Measurements from ENCODE around the gene PGLYRP4. TPM values are rescaled to one million over a fixed set of nuclear protein-coding genes. Genes with fewer than 3 reads are reported as not detected.
"Not testable (repeated sequence)": the region's sequence is repeated elsewhere in the genome, so short reads cannot be mapped to it uniquely, and the experiment has no call there.

PGLYRP4 gene
- total RNA-seq, 2 experiments from 2014 or later = not detected

- peaks cover 16% of the 10 kb centered on the region for H3K4me1 Mint-ChIP-seq
- H3K9me3 Mint-ChIP-seq (ENCODE audit: low read depth) = peaks cover 3% of the 10 kb centered on the region
- CTCF ChIA-PET = interaction anchor here (1.2 to 1.8 kb wide), 2 partner anchors 16 to 158 kb away, joined by 5 to 6 read pairs; no protein-coding TSS in a partner anchor
- no peaks in the 10 kb centered on the region for H3K36me3 Mint-ChIP-seq
- no peak overlapping the region for H3K27ac Mint-ChIP-seq
- H3K4me3 Mint-ChIP-seq = no peak overlapping the region
- peaks cover 29% of the 10 kb centered on the region for H3K27me3 Mint-ChIP-seq
- DNase-seq (no peak), ATAC-seq (no peak)
Observed at GRCh38 chr1:153336650-153337049, 12.0 kb downstream of the PGLYRP4 start.

GRCh38 chr1:153333902-153334301 lies 14.7 kb downstream of the PGLYRP4 start:
- Mint-ChIP-seq H3K4me3 (no peak overlapping the region), H3K4me1 (no peaks in the 10 kb centered on the region), H3K27me3 (peaks cover 38% of the 10 kb centered on the region), H3K9me3 (ENCODE audit: low read depth) (peaks cover 9% of the 10 kb centered on the region), H3K27ac (no peak overlapping the region), H3K36me3 (no peaks in the 10 kb centered on the region)
- CTCF ChIA-PET = no interaction called here
- no peak for ATAC-seq
- DNase-seq = no peak

GRCh38 chr1:153324912-153325311 lies 23.7 kb downstream of the PGLYRP4 start:
- no peaks in the 10 kb centered on the region for H3K36me3 Mint-ChIP-seq
- ATAC-seq (no peak), DNase-seq (no peak)
- no peak overlapping the region for H3K27ac Mint-ChIP-seq
- peaks cover 18% of the 10 kb centered on the region for H3K27me3 Mint-ChIP-seq
- CTCF ChIA-PET = no interaction called here
- H3K4me1 Mint-ChIP-seq = no peaks in the 10 kb centered on the region
- H3K9me3 Mint-ChIP-seq (ENCODE audit: low read depth) = peaks cover 6% of the 10 kb centered on the region
- H3K4me3 Mint-ChIP-seq = no peak overlapping the region

GRCh38 chr1:153322568-153322967 lies 26.1 kb downstream of the PGLYRP4 start:
- H3K27ac Mint-ChIP-seq = no peak overlapping the region
- no peaks in the 10 kb centered on the region for H3K36me3 Mint-ChIP-seq
- CTCF ChIA-PET = no interaction called here
- DNase-seq = no peak
- H3K4me1 Mint-ChIP-seq = no peaks in the 10 kb centered on the region
- H3K27me3 Mint-ChIP-seq = peaks cover 26% of the 10 kb centered on the region
- H3K9me3 Mint-ChIP-seq (ENCODE audit: low read depth) = peaks cover 2% of the 10 kb centered on the region
- no peak overlapping the region for H3K4me3 Mint-ChIP-seq
- ATAC-seq = no peak

- H3K4me3 Mint-ChIP-seq; ATAC-seq; H3K4me1 Mint-ChIP-seq; H3K27ac Mint-ChIP-seq; CTCF ChIA-PET; H3K36me3 Mint-ChIP-seq; DNase-seq; H3K9me3 Mint-ChIP-seq (ENCODE audit: low read depth): not testable (repeated sequence)
- H3K27me3 Mint-ChIP-seq = peaks cover 36% of the 10 kb centered on the region
Observed at GRCh38 chr1:153318145-153318544, 30.5 kb downstream of the PGLYRP4 start.

GRCh38 chr1:153316013-153316412 lies 32.6 kb downstream of the PGLYRP4 start:
- ATAC-seq; H3K36me3 Mint-ChIP-seq; H3K27ac Mint-ChIP-seq; H3K9me3 Mint-ChIP-seq (ENCODE audit: low read depth); DNase-seq; H3K4me3 Mint-ChIP-seq; CTCF ChIA-PET; H3K4me1 Mint-ChIP-seq: not testable (repeated sequence)
- peaks cover 37% of the 10 kb centered on the region for H3K27me3 Mint-ChIP-seq

GRCh38 chr1:153314388-153314787 lies 34.3 kb downstream of the PGLYRP4 start:
- H3K4me3 Mint-ChIP-seq; H3K4me1 Mint-ChIP-seq; ATAC-seq; H3K36me3 Mint-ChIP-seq; H3K27ac Mint-ChIP-seq; H3K9me3 Mint-ChIP-seq (ENCODE audit: low read depth); CTCF ChIA-PET; DNase-seq: not testable (repeated sequence)
- H3K27me3 Mint-ChIP-seq = peaks cover 37% of the 10 kb centered on the region

- Mint-ChIP-seq H3K9me3 (ENCODE audit: low read depth) (no peaks in the 10 kb centered on the region), H3K27ac (no peak overlapping the region), H3K4me1 (no peaks in the 10 kb centered on the region), H3K27me3 (peaks cover 28% of the 10 kb centered on the region), H3K4me3 (no peak overlapping the region), H3K36me3 (no peaks in the 10 kb centered on the region)
- CTCF ChIA-PET = no interaction called here
- no peak for DNase-seq
- ATAC-seq = no peak
Observed at GRCh38 chr1:153313288-153313687, 35.4 kb downstream of the PGLYRP4 start.

- Mint-ChIP-seq H3K4me1 (no peaks in the 10 kb centered on the region), H3K9me3 (ENCODE audit: low read depth) (no peaks in the 10 kb centered on the region), H3K4me3 (no peak within 1 kb of the TSS), H3K27ac (no peak within 1 kb of the TSS), H3K27me3 (peaks cover 25% of the 10 kb centered on the region), H3K36me3 (no peaks in the 10 kb centered on the region)
- DNase-seq (no peak), ATAC-seq (no peak)
- CTCF ChIA-PET = no interaction called here
Observed at GRCh38 chr1:153312570-153313186, 36.0 kb downstream of the PGLYRP4 start, which contains the start of gene PGLYRP3. TSS of gene PGLYRP3 (minus strand) at chr1:153312952. CDS start at chr1:153310665, 2,287 bp downstream.

GRCh38 chr1:153310526-153310925 lies 38.1 kb downstream of the PGLYRP4 start:
- ATAC-seq (no peak), DNase-seq (no peak)
- no peaks in the 10 kb centered on the region for H3K4me1 Mint-ChIP-seq
- peaks cover 17% of the 10 kb centered on the region for H3K27me3 Mint-ChIP-seq
- H3K27ac Mint-ChIP-seq = no peak overlapping the region
- no peaks in the 10 kb centered on the region for H3K9me3 Mint-ChIP-seq (ENCODE audit: low read depth)
- no peaks in the 10 kb centered on the region for H3K36me3 Mint-ChIP-seq
- no peak overlapping the region for H3K4me3 Mint-ChIP-seq
- CTCF ChIA-PET = no interaction called here

GRCh38 chr1:153309441-153309840 lies 39.2 kb downstream of the PGLYRP4 start:
- CTCF ChIA-PET = no interaction called here
- Mint-ChIP-seq H3K36me3 (no peaks in the 10 kb centered on the region), H3K27ac (no peak overlapping the region), H3K9me3 (ENCODE audit: low read depth) (no peaks in the 10 kb centered on the region), H3K4me3 (no peak overlapping the region), H3K4me1 (no peaks in the 10 kb centered on the region), H3K27me3 (peaks cover 17% of the 10 kb centered on the region)
- ATAC-seq (no peak), DNase-seq (no peak)

- CTCF ChIA-PET = no interaction called here
- peaks cover 18% of the 10 kb centered on the region for H3K27me3 Mint-ChIP-seq
- ATAC-seq (no peak), DNase-seq (no peak)
- H3K36me3 Mint-ChIP-seq = no peaks in the 10 kb centered on the region
- H3K27ac Mint-ChIP-seq = no peak overlapping the region
- H3K4me3 Mint-ChIP-seq = no peak overlapping the region
- H3K9me3 Mint-ChIP-seq (ENCODE audit: low read depth) = no peaks in the 10 kb centered on the region
- no peaks in the 10 kb centered on the region for H3K4me1 Mint-ChIP-seq
Observed at GRCh38 chr1:153308540-153308939, 40.1 kb downstream of the PGLYRP4 start.

- no peaks in the 10 kb centered on the region for H3K36me3 Mint-ChIP-seq
- H3K27ac Mint-ChIP-seq = no peak overlapping the region
- DNase-seq (no peak), ATAC-seq (no peak)
- CTCF ChIA-PET = no interaction called here
- H3K27me3 Mint-ChIP-seq = peaks cover 15% of the 10 kb centered on the region
- H3K4me3 Mint-ChIP-seq = no peak overlapping the region
- no peaks in the 10 kb centered on the region for H3K9me3 Mint-ChIP-seq (ENCODE audit: low read depth)
- H3K4me1 Mint-ChIP-seq = no peaks in the 10 kb centered on the region
Observed at GRCh38 chr1:153307221-153307600, 41.4 kb downstream of the PGLYRP4 start.

- DNase-seq = no peak
- Mint-ChIP-seq H3K4me1 (no peaks in the 10 kb centered on the region), H3K9me3 (ENCODE audit: low read depth) (no peaks in the 10 kb centered on the region), H3K36me3 (no peaks in the 10 kb centered on the region), H3K27ac (no peak overlapping the region), H3K27me3 (peaks cover 14% of the 10 kb centered on the region), H3K4me3 (no peak overlapping the region)
- no peak for ATAC-seq
- CTCF ChIA-PET = no interaction called here
Observed at GRCh38 chr1:153306303-153307220, 42.1 kb downstream of the PGLYRP4 start.
